ENCODE results near the gene VAV3.

DNA sequence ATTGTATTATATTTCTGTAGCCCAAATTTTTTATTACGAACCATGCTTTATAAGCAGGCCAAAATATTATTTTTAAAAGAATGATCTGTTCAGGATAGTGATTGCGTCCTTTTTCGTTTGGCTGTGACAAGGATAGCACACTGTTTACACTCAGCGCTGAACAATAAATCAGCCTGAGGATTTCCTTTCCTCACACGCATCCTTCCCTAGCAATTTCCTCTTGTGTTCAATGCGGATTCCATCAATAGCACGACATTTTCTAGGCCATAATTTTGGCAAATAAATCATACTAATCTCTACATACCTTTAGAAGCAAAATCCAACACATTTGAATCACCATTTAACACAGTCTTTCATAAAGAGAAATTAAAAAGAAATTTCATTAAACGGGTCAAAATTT is 1.6 kb upstream of the VAV3 start:
- TF ChIP-seq, protein P1, sequence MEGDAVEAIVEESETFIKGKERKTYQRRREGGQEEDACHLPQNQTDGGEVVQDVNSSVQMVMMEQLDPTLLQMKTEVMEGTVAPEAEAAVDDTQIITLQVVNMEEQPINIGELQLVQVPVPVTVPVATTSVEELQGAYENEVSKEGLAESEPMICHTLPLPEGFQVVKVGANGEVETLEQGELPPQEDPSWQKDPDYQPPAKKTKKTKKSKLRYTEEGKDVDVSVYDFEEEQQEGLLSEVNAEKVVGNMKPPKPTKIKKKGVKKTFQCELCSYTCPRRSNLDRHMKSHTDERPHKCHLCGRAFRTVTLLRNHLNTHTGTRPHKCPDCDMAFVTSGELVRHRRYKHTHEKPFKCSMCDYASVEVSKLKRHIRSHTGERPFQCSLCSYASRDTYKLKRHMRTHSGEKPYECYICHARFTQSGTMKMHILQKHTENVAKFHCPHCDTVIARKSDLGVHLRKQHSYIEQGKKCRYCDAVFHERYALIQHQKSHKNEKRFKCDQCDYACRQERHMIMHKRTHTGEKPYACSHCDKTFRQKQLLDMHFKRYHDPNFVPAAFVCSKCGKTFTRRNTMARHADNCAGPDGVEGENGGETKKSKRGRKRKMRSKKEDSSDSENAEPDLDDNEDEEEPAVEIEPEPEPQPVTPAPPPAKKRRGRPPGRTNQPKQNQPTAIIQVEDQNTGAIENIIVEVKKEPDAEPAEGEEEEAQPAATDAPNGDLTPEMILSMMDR (conservative IDR thresholded peaks at IDR 0.05; ENCODE audit: low read length), result no peak
- TF ChIP-seq EZH2phosphoT487 (IDR thresholded peaks at IDR 0.05; ENCODE audit: borderline replicate concordance, low read depth, low read length), result no peak

Data from OCI-LY7 (cell line).